ENCODE data around the gene RNF149. TPM values are rescaled to one million over a fixed set of nuclear protein-coding genes. Genes with fewer than 3 reads are reported as not detected.

Gene RNF149
- total RNA-seq, 1 donor from 2014 or later, result 48.3 TPM

- intact Hi-C loops (cut with micrococcal nuclease), result loop anchor here (1.0 kb wide), 1 partner anchor 78 kb away; no protein-coding TSS in a partner anchor
- DNase-seq, result no peak
- ATAC-seq (ENCODE audit: low read depth), result no peak
- H3K4me1 Mint-ChIP-seq, result peaks cover 7% of the 10 kb centered on the region
- H3K9me3 Mint-ChIP-seq, result no peaks in the 10 kb centered on the region
- H3K27ac Mint-ChIP-seq, result no peak overlapping the region
- no peak overlapping the region for H3K4me3 Mint-ChIP-seq
- TF ChIP-seq CTCF (IDR thresholded peaks at IDR 0.05), result no peak
- ChIA-PET CTCF (interaction anchor here (0.6 to 3.8 kb wide), 26 partner anchors 8 to 899 kb away, joined by 3 to 51 read pairs (median 4); partner anchors contain the start of genes CREG2 and RNF149), POLR2A (interaction anchor here (0.6 to 0.7 kb wide), 2 partner anchors 71 to 333 kb away, joined by 5 read pairs; no protein-coding TSS in a partner anchor)
- H3K36me3 Mint-ChIP-seq (ENCODE audit: low read depth), result no peaks in the 10 kb centered on the region
- peaks cover 7% of the 10 kb centered on the region for H3K27me3 Mint-ChIP-seq
These were observed 32.9 kb upstream of the RNF149 start for GRCh38 chr2:101341421-101341820.

- no peak for TF ChIP-seq CTCF (IDR thresholded peaks at IDR 0.05)
- DNase-seq (no peak), ATAC-seq (ENCODE audit: low read depth) (no peak)
- no peaks in the 10 kb centered on the region for H3K36me3 Mint-ChIP-seq (ENCODE audit: low read depth)
- H3K9me3 Mint-ChIP-seq, result no peaks in the 10 kb centered on the region
- intact Hi-C loops (cut with micrococcal nuclease), result no loop called here
- ChIA-PET POLR2A (interaction anchor here (0.6 to 0.7 kb wide), 2 partner anchors 65 to 66 kb away, joined by 3 to 6 read pairs; no protein-coding TSS in a partner anchor), CTCF (interaction anchor here (3.8 kb wide), 1 partner anchor 490 kb away, joined by 51 read pairs; no protein-coding TSS in a partner anchor)
- H3K4me3 Mint-ChIP-seq, result no peak overlapping the region
- H3K27ac Mint-ChIP-seq, result no peak overlapping the region
- H3K27me3 Mint-ChIP-seq, result peaks cover 7% of the 10 kb centered on the region
- H3K4me1 Mint-ChIP-seq, result peaks cover 7% of the 10 kb centered on the region
These were observed 31.6 kb upstream of the RNF149 start for GRCh38 chr2:101340141-101340551.

GRCh38 chr2:101339266-101339880 is 30.9 kb upstream of the RNF149 start:
- H3K36me3 Mint-ChIP-seq (ENCODE audit: low read depth), result no peaks in the 10 kb centered on the region
- H3K27ac Mint-ChIP-seq, result no peak overlapping the region
- H3K4me1 Mint-ChIP-seq, result peaks cover 7% of the 10 kb centered on the region
- ChIA-PET POLR2A (no interaction called here), CTCF (interaction anchor here (1.4 to 3.8 kb wide), 2 partner anchors 491 to 492 kb away, joined by 3 to 51 read pairs; no protein-coding TSS in a partner anchor)
- intact Hi-C loops (cut with micrococcal nuclease), result no loop called here
- ATAC-seq (ENCODE audit: low read depth), result no peak
- no peaks in the 10 kb centered on the region for H3K9me3 Mint-ChIP-seq
- no peak for DNase-seq
- no peak overlapping the region for H3K4me3 Mint-ChIP-seq
- no peak for TF ChIP-seq CTCF (IDR thresholded peaks at IDR 0.05)
- H3K27me3 Mint-ChIP-seq, result peaks cover 7% of the 10 kb centered on the region

GRCh38 chr2:101337877-101338276 is 29.4 kb upstream of the RNF149 start:
- H3K27me3 Mint-ChIP-seq, result peaks cover 7% of the 10 kb centered on the region
- intact Hi-C loops (cut with micrococcal nuclease), result no loop called here
- H3K9me3 Mint-ChIP-seq, result no peaks in the 10 kb centered on the region
- H3K4me3 Mint-ChIP-seq, result no peak overlapping the region
- no peaks in the 10 kb centered on the region for H3K36me3 Mint-ChIP-seq (ENCODE audit: low read depth)
- DNase-seq (no peak), ATAC-seq (ENCODE audit: low read depth) (no peak)
- CTCF ChIA-PET, result no interaction called here
- H3K27ac Mint-ChIP-seq, result no peak overlapping the region
- POLR2A ChIA-PET, result no interaction called here
- TF ChIP-seq CTCF (IDR thresholded peaks at IDR 0.05), result no peak
- H3K4me1 Mint-ChIP-seq, result peaks cover 7% of the 10 kb centered on the region

- Mint-ChIP-seq H3K4me1 (no peaks in the 10 kb centered on the region), H3K27ac (no peak overlapping the region), H3K9me3 (no peaks in the 10 kb centered on the region), H3K4me3 (no peak overlapping the region), H3K27me3 (peaks cover 5% of the 10 kb centered on the region), H3K36me3 (ENCODE audit: low read depth) (no peaks in the 10 kb centered on the region)
- ChIA-PET POLR2A (no interaction called here), CTCF (interaction anchor here (0.7 to 1.7 kb wide), 4 partner anchors 9 to 551 kb away, joined by 3 to 6 read pairs (median 4); no protein-coding TSS in a partner anchor)
- intact Hi-C loops (cut with micrococcal nuclease), result no loop called here
- DNase-seq (no peak), ATAC-seq (ENCODE audit: low read depth) (no peak)
- TF ChIP-seq CTCF (IDR thresholded peaks at IDR 0.05), result no peak
These were observed 24.6 kb upstream of the RNF149 start for GRCh38 chr2:101332885-101333766.

Data from activated B cell treated with CpG ODN at 0.5 μM for 24 hours (primary cell).